NCI-H2171 (cell line): ENCODE measurements around the gene COMMD10.

Experiments
- DNase-seq: peaks from one replicate; lab custom pipeline; 2025; lab: John Stamatoyannopoulos, UW

COMMD10 gene

GRCh38 chr5:116292321-116292720 is 207.5 kb downstream of the COMMD10 start:
- no peak for DNase-seq

GRCh38 chr5:116296335-116297072 is 211.7 kb downstream of the COMMD10 start:
- DNase-seq: no peak

GRCh38 chr5:116297296-116297814 is 212.5 kb downstream of the COMMD10 start:
- no peak for DNase-seq

GRCh38 chr5:116299746-116300640 is 215.2 kb downstream of the COMMD10 start:
- no peak for DNase-seq

GRCh38 chr5:116301110-116301509 is 216.3 kb downstream of the COMMD10 start:
- DNase-seq: no peak

- no peak for DNase-seq
Observed at GRCh38 chr5:116303340-116303739, 218.5 kb downstream of the COMMD10 start.

- DNase-seq: no peak
Observed at GRCh38 chr5:116303810-116304209, 219.0 kb downstream of the COMMD10 start.

- no peak for DNase-seq
Observed at GRCh38 chr5:116305899-116306298, 221.1 kb downstream of the COMMD10 start.

GRCh38 chr5:116306846-116307245 is 222.0 kb downstream of the COMMD10 start:
- DNase-seq: no peak

- no peak for DNase-seq
Observed at GRCh38 chr5:116308391-116308790, 223.6 kb downstream of the COMMD10 start.

- DNase-seq: no peak
Observed at GRCh38 chr5:116313366-116313765, 228.5 kb downstream of the COMMD10 start.

- DNase-seq: no peak
Observed at GRCh38 chr5:116315531-116315930, 230.7 kb downstream of the COMMD10 start.

GRCh38 chr5:116318091-116318854 is 233.4 kb downstream of the COMMD10 start:
- no peak for DNase-seq

- DNase-seq: no peak
Observed at GRCh38 chr5:116320486-116320885, 235.7 kb downstream of the COMMD10 start.

- DNase-seq: no peak
Observed at GRCh38 chr5:116329503-116329902, 244.7 kb downstream of the COMMD10 start.

GRCh38 chr5:116340799-116341198 is 256.0 kb downstream of the COMMD10 start:
- no peak for DNase-seq
